C4-2B (cell line): Measurements from ENCODE around the gene GPS2.
A peak's percentile ranks its signal among the peaks of the same experiment; 100 is the strongest.

ENCODE experiments used
- H3K27ac ChIP-seq: fragments of 450-650 bp; 2 replicates; pipeline ENCODE4 v1.5.1; 2017
- ZFX ChIP-seq: fragments of 450-650 bp; IDR thresholded peaks from 2 replicates; pipeline ENCODE4 v1.6.1; 2017
- TF ChIP-seq, protein P1 (sequence below): fragments of 450-650 bp; conservative IDR thresholded peaks from 2 replicates; pipeline ENCODE4 v1.5.1; 2017; ENCODE audit warnings: mild to moderate bottlenecking

The GPS2 gene, protein sequence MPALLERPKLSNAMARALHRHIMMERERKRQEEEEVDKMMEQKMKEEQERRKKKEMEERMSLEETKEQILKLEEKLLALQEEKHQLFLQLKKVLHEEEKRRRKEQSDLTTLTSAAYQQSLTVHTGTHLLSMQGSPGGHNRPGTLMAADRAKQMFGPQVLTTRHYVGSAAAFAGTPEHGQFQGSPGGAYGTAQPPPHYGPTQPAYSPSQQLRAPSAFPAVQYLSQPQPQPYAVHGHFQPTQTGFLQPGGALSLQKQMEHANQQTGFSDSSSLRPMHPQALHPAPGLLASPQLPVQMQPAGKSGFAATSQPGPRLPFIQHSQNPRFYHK

DNA sequence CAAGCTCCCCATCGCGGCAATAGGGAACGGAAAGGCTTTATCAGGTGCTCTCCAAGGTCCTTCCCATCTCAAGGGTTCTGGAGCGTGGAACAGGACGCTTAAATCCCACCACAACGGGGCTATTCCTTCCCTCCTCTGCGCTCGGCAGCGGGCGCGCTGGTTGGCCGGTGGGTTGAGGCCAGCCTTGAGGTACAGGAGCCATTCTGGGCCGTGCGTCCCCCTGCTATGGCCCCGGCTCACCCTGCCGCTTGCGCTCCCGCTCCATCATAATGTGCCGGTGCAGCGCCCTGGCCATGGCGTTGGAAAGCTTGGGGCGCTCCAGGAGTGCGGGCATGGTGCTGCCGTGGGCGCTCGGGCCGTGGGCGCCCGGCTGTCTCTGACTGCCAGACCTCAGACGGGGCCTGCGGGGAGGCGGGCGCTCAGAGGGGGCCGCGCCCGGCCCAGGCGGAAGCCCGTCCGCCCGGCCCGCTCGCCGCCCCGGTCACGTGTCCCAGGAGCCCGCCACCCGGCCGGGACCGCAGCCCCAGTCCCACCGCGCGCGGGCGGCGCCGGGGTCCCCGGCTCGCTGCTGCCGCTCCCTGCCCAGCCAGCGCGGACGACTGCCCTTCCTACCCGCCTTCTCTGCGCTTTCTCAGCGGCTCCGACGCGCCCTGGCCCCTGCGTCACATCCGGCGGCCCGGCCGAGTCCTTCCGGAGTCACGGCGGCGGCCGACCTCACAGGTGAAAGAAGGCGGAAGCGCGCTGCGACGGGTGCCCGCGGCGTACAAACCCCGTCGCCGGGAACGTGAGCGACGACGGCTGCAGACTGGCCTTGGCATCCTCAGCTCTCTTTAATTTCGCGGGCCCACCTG, at the start of gene GPS2:
Gene GPS2 (minus strand): TSS at position 642 of the 851 bp plus-strand sequence. CDS start 308 bp downstream, at position 334.
- peak within 1 kb of the TSS; percentile 85 for H3K27ac ChIP-seq
- TF ChIP-seq ZFX, result peak; percentile 75; the same call in 1 of the 2 replicates
- TF ChIP-seq, protein P1, sequence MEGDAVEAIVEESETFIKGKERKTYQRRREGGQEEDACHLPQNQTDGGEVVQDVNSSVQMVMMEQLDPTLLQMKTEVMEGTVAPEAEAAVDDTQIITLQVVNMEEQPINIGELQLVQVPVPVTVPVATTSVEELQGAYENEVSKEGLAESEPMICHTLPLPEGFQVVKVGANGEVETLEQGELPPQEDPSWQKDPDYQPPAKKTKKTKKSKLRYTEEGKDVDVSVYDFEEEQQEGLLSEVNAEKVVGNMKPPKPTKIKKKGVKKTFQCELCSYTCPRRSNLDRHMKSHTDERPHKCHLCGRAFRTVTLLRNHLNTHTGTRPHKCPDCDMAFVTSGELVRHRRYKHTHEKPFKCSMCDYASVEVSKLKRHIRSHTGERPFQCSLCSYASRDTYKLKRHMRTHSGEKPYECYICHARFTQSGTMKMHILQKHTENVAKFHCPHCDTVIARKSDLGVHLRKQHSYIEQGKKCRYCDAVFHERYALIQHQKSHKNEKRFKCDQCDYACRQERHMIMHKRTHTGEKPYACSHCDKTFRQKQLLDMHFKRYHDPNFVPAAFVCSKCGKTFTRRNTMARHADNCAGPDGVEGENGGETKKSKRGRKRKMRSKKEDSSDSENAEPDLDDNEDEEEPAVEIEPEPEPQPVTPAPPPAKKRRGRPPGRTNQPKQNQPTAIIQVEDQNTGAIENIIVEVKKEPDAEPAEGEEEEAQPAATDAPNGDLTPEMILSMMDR, result no peak

DNA sequence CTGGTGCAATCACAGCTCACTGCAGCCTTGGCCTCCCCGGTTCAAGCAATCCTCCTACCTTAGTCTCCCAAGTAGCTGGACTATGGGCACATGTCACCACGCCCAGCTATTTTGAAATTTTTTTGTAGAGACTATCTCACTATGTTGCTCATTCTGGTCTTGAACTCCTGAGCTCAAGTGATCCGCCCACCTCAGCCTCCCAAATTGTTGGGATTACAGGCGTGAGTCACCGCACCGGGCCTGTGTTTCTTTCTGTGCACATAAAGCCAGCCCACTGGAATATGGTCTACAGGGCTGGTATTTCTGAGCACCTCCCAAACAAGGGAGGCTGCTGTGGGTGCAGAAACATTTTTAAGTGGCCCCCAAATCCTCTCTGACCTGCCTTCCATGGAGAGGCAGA, 48.2 kb upstream of the GPS2 start:
- no peak overlapping the region for H3K27ac ChIP-seq
- TF ChIP-seq, protein P1, result no peak
- no peak for TF ChIP-seq ZFX

DNA sequence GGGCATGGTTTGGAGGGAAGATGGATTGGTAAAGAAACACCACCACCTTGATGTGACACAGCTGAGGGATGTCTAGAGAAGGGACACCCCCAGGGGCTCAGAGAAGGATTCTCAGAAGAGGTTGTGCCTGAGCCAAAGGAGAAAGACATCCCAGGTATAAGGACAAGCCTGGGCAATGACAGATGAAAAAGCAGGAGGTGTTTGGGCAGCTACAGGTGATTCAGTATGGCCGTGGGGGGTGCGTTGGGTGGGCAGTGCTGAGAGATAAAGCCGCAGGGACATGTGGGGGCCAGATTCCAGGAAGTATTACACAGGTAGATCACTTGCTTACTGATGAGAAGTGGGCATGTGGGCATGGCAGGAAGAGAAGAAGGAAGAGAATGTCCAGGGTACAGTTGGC, 46.7 kb upstream of the GPS2 start:
- no peak overlapping the region for H3K27ac ChIP-seq
- TF ChIP-seq ZFX, result no peak
- TF ChIP-seq, protein P1, result no peak

DNA sequence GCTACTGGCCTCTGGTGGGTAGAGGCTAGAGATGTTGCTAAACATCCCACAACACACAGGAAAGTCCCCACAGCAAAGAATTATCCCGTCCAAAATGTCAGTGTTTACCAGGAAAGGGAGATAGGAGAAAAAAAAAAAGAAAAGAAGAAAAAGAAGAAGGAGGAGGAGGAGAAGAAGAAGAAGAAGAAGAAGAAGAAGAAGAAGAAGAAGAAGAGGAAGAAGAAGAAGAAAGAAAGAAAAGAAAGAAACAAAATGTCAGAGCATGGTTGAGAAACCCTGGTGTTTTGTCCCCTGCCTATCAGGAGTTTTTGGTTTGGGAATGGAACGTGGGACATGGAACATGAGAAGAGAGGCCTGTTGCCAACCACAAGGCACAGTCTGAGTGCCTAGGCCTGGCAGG, 42.2 kb upstream of the GPS2 start:
- no peak for TF ChIP-seq ZFX
- TF ChIP-seq, protein P1, result no peak
- H3K27ac ChIP-seq, result no peak overlapping the region

DNA sequence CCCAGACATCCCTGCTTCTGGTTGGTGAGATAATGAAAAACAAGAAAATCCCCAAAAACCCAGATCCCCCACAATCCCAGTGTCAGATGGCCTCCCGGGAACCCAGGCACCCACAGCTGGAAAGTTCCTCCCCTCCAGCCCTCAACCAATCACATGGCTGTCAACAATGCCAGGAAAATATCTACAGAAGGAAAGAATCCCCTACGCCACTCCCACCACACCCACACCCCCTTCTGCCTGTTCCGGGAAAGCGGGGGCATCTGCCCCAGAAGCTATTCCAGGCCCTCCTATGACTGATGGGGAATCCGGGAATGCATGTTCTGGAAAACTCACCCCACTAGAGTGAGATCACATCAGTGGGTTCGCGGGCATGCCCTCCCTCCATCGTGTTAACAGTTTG, 41.6 kb upstream of the GPS2 start:
- H3K27ac ChIP-seq, result no peak overlapping the region
- TF ChIP-seq, protein P1, result no peak
- TF ChIP-seq ZFX, result no peak

DNA sequence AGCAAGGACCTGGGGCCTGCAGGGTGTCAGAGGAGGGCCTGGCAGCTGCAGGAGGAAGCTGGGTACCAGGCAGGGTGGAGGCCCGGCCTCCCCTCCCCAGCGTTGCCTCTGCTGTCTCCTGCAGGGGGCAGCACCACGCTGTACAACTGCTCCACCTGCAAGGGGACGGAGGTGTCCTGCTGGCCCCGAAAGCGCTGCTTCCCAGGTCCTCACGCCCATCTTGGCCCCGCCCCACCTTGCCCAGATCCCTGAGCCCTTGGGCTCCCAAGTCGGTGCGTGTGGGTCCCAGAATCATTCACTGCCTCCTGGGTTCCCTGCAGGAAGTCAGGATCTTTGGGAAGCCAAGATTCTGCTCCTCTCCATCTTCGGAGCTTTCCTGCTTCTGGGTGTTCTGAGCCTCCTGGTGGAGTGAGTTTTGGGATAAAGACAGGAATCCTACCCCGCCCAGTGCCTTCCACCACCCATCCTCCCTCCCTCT, 41.0 kb upstream of the GPS2 start:
- H3K27ac ChIP-seq, result no peak overlapping the region
- TF ChIP-seq, protein P1, result peak; percentile 79
- no peak for TF ChIP-seq ZFX

DNA sequence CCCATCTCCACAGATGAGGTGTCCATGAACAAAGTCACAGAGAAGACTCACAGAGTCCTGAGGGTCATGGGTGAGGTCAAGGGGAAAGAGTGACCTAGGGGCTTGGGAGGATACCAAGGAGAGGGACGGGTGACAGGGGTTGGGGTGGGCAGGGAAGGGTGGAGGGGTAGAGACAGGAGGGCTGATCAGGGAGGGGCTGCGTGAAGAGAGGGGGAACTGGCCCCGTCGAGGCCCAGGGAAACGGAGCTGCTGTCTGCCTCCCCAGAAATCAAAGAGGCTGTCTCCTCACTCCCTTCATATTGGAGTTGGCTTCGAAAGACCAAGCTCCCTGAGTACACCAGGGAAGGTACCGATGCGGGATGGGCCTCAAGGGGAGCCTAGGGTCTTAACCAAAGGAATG, 40.4 kb upstream of the GPS2 start:
- no peak overlapping the region for H3K27ac ChIP-seq
- no peak for TF ChIP-seq ZFX
- TF ChIP-seq, protein P1, result no peak
